H9 (cell line): Measurements from ENCODE around the gene S100B. TPM values are rescaled to one million over a fixed set of nuclear protein-coding genes. Genes with fewer than 3 reads are reported as not detected.

ENCODE experiments used
- DNase-seq: peaks from one replicate; pipeline ENCODE4 v3.0.0-alpha.2; 2017
- H2AFZ ChIP-seq: one replicate; pipeline ENCODE4 v1.6.1; 2013; ENCODE audit warnings: mild to moderate bottlenecking, low read length, control low read depth, moderate library complexity
- H2AK5ac ChIP-seq: 2 replicates; pipeline ENCODE4 v1.6.1; 2013; ENCODE audit warnings: low read length, control low read depth, mixed read lengths; ENCODE audit not compliant: insufficient read length
- H2BK120ac ChIP-seq: one replicate; pipeline ENCODE4 v1.6.1; 2013; ENCODE audit warnings: low read depth, mild to moderate bottlenecking, low read length, control low read depth, inconsistent platforms; ENCODE audit not compliant: poor library complexity, severe bottlenecking
- H2BK12ac ChIP-seq: 2 replicates; pipeline ENCODE4 v1.6.1; 2013; ENCODE audit warnings: low read length, control low read depth, mixed read lengths, low read depth; ENCODE audit not compliant: insufficient read length
- H2BK15ac ChIP-seq: 2 replicates; pipeline ENCODE4 v1.6.1; 2013; ENCODE audit warnings: low read depth, low read length, control low read depth
- H2BK20ac ChIP-seq: one replicate; pipeline ENCODE4 v1.6.1; 2013; ENCODE audit warnings: low read depth, mild to moderate bottlenecking, low read length, control low read depth, inconsistent platforms; ENCODE audit not compliant: poor library complexity, severe bottlenecking
- H2BK5ac ChIP-seq: 2 replicates; pipeline ENCODE4 v1.6.1; 2013; ENCODE audit warnings: low read length, control low read depth, mixed read lengths; ENCODE audit not compliant: insufficient read length
- H3K14ac ChIP-seq: 2 replicates; pipeline ENCODE4 v1.6.1; 2013; ENCODE audit warnings: low read length, control low read depth; ENCODE audit not compliant: insufficient read depth
- H3K18ac ChIP-seq: 2 replicates; pipeline ENCODE4 v1.6.1; 2013; ENCODE audit warnings: low read depth, mild to moderate bottlenecking, mixed read lengths, low read length, control low read depth; ENCODE audit not compliant: insufficient read length
- H3K23ac ChIP-seq: 2 replicates; pipeline ENCODE4 v1.6.1; 2013; ENCODE audit warnings: low read length, control low read depth, mixed read lengths, low read depth; ENCODE audit not compliant: insufficient read length
- H3K23me2 ChIP-seq: 2 replicates; pipeline ENCODE4 v1.6.1; 2013; ENCODE audit warnings: low read depth, mild to moderate bottlenecking, mixed read lengths, low read length, control low read depth; ENCODE audit not compliant: insufficient read length, poor library complexity, severe bottlenecking
- H3K27ac ChIP-seq: 2 replicates; pipeline ENCODE4 v1.5.1; 2013; ENCODE audit warnings: low read length, control low read depth, mixed read lengths, low read depth; ENCODE audit not compliant: insufficient read length
- H3K27me3 ChIP-seq: 2 replicates; pipeline ENCODE4 v1.6.1; 2013; ENCODE audit warnings: low read length, control low read depth, inconsistent platforms; ENCODE audit not compliant: insufficient read depth
- H3K4ac ChIP-seq: 2 replicates; pipeline ENCODE4 v1.6.1; 2013; ENCODE audit warnings: low read depth, mild to moderate bottlenecking, control low read depth, inconsistent platforms, low read length, moderate library complexity
- H3K4me1 ChIP-seq: 2 replicates; pipeline ENCODE4 v1.6.1; 2013; ENCODE audit warnings: low read length, control low read depth, inconsistent platforms; ENCODE audit not compliant: insufficient read depth
- H3K4me2 ChIP-seq: 2 replicates; pipeline ENCODE4 v1.6.1; 2013; ENCODE audit warnings: low read length, control low read depth, mixed read lengths; ENCODE audit not compliant: insufficient read length, insufficient read depth
- H3K56ac ChIP-seq: 2 replicates; pipeline ENCODE4 v1.6.1; 2013; ENCODE audit warnings: low read depth, mild to moderate bottlenecking, mixed read lengths, low read length, control low read depth; ENCODE audit not compliant: insufficient read length
- H3K79me1 ChIP-seq: 2 replicates; pipeline ENCODE4 v1.6.1; 2013; ENCODE audit warnings: low read depth, mild to moderate bottlenecking, moderate library complexity, low read length, control low read depth, inconsistent platforms; ENCODE audit not compliant: insufficient read depth, poor library complexity, severe bottlenecking
- H3K79me2 ChIP-seq: 2 replicates; pipeline ENCODE4 v1.6.1; 2013; ENCODE audit warnings: low read length, control low read depth, inconsistent platforms; ENCODE audit not compliant: insufficient read depth
- H3K9ac ChIP-seq: 2 replicates; pipeline ENCODE4 v1.6.1; 2013; ENCODE audit warnings: low read length, control low read depth, mixed read lengths; ENCODE audit not compliant: insufficient read length; ENCODE audit errors: extremely low read depth
- H3K9me3 ChIP-seq: one replicate; pipeline ENCODE4 v1.6.1; 2013; ENCODE audit warnings: low read depth, low read length, inconsistent platforms; ENCODE audit not compliant: control insufficient read depth
- H3T11ph ChIP-seq: one replicate; pipeline ENCODE4 v1.6.1; 2013; ENCODE audit warnings: mild to moderate bottlenecking, low read length, control low read depth, inconsistent platforms
- H4K20me1 ChIP-seq: one replicate; pipeline ENCODE4 v1.6.1; 2013; ENCODE audit not compliant: control insufficient read depth, insufficient read length, insufficient read depth
- H4K5ac ChIP-seq: 2 replicates; pipeline ENCODE4 v1.6.1; 2013; ENCODE audit warnings: low read depth, mild to moderate bottlenecking, mixed read lengths, low read length, control low read depth; ENCODE audit not compliant: insufficient read length
- H4K8ac ChIP-seq: replicated peaks from 2 replicates; pipeline ENCODE4 v1.6.1; 2013; ENCODE audit warnings: low read length, control low read depth, mixed read lengths, low read depth; ENCODE audit not compliant: insufficient read length
- H4K91ac ChIP-seq: 2 replicates; pipeline ENCODE4 v1.6.1; 2013; ENCODE audit warnings: low read depth, mild to moderate bottlenecking, moderate library complexity, mixed read lengths, low read length, control low read depth; ENCODE audit not compliant: insufficient read length
- H3K27ac Mint-ChIP-seq, 3 experiments: 2 replicates in 2 of 3; 3 replicates in 1 of 3; pipeline ENCODE4 v1.8.0; 2020 to 2021; ENCODE audit warnings: mixed read lengths in 3 of 3, mild to moderate bottlenecking in 1 of 3, moderate library complexity in 1 of 3
- H3K27me3 Mint-ChIP-seq: 2 replicates; pipeline ENCODE4 v1.8.0; 2021; ENCODE audit warnings: low read depth, mild to moderate bottlenecking, moderate library complexity, mixed read lengths
- H3K36me3 Mint-ChIP-seq, 3 experiments: 2 replicates in 2 of 3; 3 replicates in 1 of 3; pipeline ENCODE4 v1.8.0; 2020 to 2021; ENCODE audit warnings: low read depth in 3 of 3, mixed read lengths in 3 of 3; ENCODE audit not compliant: insufficient read depth in 1 of 3
- H3K4me1 Mint-ChIP-seq, 2 experiments: 2 replicates each; pipeline ENCODE4 v1.8.0; 2020; ENCODE audit warnings: mixed read lengths in 2 of 2
- H3K4me3 Mint-ChIP-seq, 2 experiments: 2 replicates in 1 of 2; 3 replicates in 1 of 2; pipeline ENCODE4 v1.8.0; 2020 to 2021; ENCODE audit warnings: mild to moderate bottlenecking in 2 of 2, mixed read lengths in 2 of 2, moderate library complexity in 1 of 2
- H3K9me3 Mint-ChIP-seq, 2 experiments: 2 replicates in 1 of 2; 3 replicates in 1 of 2; pipeline ENCODE4 v1.8.0; 2020; ENCODE audit warnings: mild to moderate bottlenecking in 2 of 2, mixed read lengths in 2 of 2, moderate library complexity in 1 of 2
- WGBS: extraction: QIAGEN DNeasy Blood & Tissue Kit; methylation state at CpG from one replicate; pipeline ENCODE4 v1.1.7; 2013; ENCODE audit warnings: missing lambda C conversion rate, low lambda C conversion rate, mixed read lengths; ENCODE audit not compliant: insufficient read length; ENCODE audit errors: extremely low coverage; 5-methylcytosine and 5-hydroxymethylcytosine counted together
- total RNA-seq: library from RNA; stranded (reverse); gene quantifications from 2 replicates; pipeline ENCODE4 v1.2.1, GENCODE V29; 2021
- TF ChIP-seq, protein P1 (sequence below): fragments of 200-600 bp; sonication (generic); conservative IDR thresholded peaks from 3 replicates; pipeline ENCODE4 v1.8.0; 2021; ENCODE audit warnings: antibody characterized with exemption, mild to moderate bottlenecking

S100B gene
- total RNA-seq, 1 experiment from 2014 or later = 0.26 TPM

DNA sequence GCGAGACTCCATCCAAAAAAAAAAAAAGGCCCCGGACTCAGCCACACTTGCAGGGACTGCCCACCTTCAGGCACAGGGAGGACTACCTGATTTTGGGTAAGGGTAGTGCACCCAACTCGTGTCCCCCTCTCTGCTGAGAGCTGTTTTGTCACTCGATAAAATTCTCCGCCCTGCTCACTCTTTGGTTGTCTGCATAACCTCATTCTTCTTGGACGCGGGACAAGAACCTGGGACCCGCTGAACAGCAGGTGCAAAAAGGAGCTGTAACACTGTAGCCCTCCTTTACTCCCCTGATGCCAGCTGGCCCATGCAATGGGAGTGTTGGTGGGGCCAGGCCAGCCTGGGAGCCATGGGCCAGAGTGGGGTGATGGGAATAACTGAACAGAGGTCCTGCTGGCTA lies 10.6 kb downstream of the S100B start:
- Histone ChIP-seq H3K79me1 (no peaks in the 10 kb centered on the region), H3K14ac (no peak overlapping the region), H2BK5ac (no peak overlapping the region), H3K4ac (no peak overlapping the region), H4K91ac (no peak overlapping the region), H3K4me2 (no peak overlapping the region), H2AK5ac (no peak overlapping the region), H3K27ac (no peak overlapping the region), H3K9ac (no peak overlapping the region), H3K23me2 (no peaks in the 10 kb centered on the region), H3T11ph (no peak overlapping the region), H2AFZ (no peak overlapping the region), H3K79me2 (no peaks in the 10 kb centered on the region), H2BK15ac (no peak overlapping the region), H4K5ac (no peak overlapping the region), H4K20me1 (no peaks in the 10 kb centered on the region), H2BK120ac (no peak overlapping the region), H3K9me3 (peaks cover 19% of the 10 kb centered on the region), H2BK12ac (no peak overlapping the region), H3K23ac (no peak overlapping the region), H3K27me3 (no peaks in the 10 kb centered on the region; the same call in 1 of the 2 replicates), H3K56ac (no peak overlapping the region), H4K8ac (no peak overlapping the region), H2BK20ac (no peak overlapping the region), H3K4me1 (no peaks in the 10 kb centered on the region), H3K18ac (no peak overlapping the region)
- H3K4me1 Mint-ChIP-seq = no peaks in the 10 kb centered on the region
- TF ChIP-seq, protein P1, sequence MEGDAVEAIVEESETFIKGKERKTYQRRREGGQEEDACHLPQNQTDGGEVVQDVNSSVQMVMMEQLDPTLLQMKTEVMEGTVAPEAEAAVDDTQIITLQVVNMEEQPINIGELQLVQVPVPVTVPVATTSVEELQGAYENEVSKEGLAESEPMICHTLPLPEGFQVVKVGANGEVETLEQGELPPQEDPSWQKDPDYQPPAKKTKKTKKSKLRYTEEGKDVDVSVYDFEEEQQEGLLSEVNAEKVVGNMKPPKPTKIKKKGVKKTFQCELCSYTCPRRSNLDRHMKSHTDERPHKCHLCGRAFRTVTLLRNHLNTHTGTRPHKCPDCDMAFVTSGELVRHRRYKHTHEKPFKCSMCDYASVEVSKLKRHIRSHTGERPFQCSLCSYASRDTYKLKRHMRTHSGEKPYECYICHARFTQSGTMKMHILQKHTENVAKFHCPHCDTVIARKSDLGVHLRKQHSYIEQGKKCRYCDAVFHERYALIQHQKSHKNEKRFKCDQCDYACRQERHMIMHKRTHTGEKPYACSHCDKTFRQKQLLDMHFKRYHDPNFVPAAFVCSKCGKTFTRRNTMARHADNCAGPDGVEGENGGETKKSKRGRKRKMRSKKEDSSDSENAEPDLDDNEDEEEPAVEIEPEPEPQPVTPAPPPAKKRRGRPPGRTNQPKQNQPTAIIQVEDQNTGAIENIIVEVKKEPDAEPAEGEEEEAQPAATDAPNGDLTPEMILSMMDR = no peak
- H3K4me3 Mint-ChIP-seq = no peak overlapping the region
- H3K9me3 Mint-ChIP-seq = peaks cover 46 to 49% of the 10 kb centered on the region in 2 experiments
- DNase-seq = no peak
- H3K36me3 Mint-ChIP-seq = peaks cover 6 to 24% (median 17%) of the 10 kb centered on the region in 3 experiments
- peaks cover 19% of the 10 kb centered on the region for H3K27me3 Mint-ChIP-seq
- no peak overlapping the region for H3K27ac Mint-ChIP-seq
- WGBS = no CpG with 5 or more reads among the region's 8 CpGs
